HG02884 (cell line): Measurements from ENCODE around the gene SSC5D.
"Not testable (repeated sequence)": the region's sequence is repeated elsewhere in the genome, so short reads cannot be mapped to it uniquely, and the experiment has no call there.

Experiments
- ATAC-seq: cut with Tn5 transposase; IDR thresholded peaks from one replicate; pipeline ENCODE4 v1.9.1; 2021; ENCODE audit warnings: mild to moderate bottlenecking, moderate library complexity; ENCODE audit not compliant: unreplicated experiment

Gene SSC5D

DNA sequence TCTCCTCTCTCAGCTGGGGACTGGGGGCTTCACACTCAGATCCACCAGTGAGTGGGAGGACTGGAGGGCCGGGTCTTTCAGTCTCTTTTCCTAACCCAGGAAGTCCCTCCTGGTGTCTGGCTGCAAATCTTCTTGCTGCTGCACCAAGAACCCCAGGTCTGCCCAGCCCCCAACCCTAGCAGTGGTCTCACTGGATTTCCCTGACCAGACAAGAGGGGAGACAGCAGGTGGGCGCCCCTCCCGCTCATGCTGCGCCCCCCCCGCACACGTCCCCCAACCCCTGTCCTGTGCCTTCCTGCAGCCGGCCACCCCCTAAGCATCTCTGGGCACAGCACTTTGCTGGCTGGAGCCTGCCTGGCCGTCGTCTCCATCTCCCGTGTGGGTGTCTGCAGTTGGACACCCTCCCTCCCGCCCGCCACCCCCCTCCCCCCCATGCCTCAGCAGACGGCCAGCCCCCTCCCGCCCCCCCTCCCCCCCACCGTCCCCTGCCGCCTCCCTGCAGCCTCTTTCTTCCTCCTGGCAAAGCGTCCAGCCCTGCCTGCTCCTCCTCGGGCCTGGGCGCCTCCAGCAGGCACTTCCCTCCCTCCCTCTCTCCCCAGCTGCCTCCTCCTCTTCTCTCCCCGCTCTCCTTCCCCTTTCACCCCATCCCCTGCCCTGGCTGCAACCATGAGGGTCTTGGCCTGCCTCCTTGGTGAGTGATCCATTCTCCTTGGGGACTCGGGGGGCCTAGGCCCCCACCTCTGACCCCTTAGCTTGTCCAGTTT lies at the start of gene SSC5D:
TSS of gene SSC5D (plus strand) at position 513 of the 764 bp plus-strand sequence. CDS start at position 667, 154 bp downstream.
- no peak for ATAC-seq

DNA sequence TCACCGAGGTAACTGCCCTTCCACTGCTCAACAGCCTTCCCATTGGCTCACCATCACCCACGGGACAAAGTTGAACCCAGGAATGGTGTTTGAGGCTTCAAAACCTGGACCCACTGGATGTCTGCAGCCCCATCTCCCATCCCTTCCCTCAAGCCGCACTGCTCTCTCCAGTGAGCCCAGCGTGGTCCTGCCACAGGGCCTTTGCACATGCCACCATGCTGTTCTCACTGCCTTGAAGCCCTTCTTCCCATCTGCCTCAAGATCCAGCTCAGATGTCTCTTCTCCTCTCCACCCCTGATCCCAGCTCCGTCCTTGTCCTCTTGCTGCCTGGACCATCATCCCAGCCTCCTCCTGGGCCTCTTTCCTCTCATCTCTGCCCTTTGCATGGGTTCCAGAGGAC lies 49.2 kb upstream of the SSC5D start:
- ATAC-seq: no peak

DNA sequence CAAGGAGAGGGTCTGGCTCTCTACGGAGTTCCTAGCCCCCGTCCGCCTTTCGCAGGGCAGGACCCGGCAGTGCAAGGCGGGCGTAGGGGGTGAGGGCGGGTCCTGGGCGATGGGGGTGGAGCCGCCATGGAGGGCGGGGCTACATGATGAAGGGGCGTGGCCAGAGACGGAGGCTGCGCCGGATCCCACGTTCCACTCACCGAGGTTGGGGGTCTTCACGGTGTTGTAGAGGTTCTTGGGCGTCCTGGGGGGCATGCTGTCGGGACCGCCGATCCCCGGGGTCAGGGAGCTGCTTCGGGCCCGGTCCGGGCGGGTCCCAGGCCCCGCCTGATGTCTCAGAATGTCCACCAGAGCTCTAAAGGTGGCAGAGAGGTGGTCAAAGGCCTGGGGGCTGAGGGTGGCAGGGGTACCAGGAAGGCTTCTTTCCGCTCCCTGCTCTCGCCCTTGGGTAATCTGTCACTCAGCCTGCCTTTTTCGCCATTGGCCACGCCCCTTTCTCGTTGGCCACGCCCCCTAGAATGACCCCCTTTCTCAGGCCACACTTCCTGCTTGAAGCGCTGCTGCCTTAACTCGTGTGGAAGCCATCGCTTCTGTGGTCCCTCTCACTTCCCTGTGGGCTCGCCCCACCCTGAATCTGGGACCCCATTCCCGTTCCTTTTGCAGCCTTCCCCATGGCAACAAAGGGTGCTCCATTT lies 47.7 kb upstream of the SSC5D start:
- ATAC-seq: no peak

DNA sequence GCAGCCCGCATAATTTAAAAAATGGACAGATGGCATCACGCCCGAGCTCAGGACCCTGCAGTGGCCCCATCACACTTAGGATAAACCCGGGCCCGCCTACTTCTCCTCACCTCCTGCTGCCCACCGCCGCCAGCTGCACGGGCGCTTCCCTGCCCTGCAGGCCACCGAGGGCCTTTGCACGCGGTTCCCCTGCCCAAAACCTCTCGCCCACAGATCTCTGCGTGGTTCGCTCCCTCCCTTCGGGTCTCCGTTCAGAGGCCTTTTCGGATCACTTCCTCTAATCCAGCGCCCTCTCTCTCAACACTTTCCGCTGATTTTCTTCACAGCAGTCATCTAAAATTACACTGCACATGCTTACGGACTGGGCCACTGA lies 46.9 kb upstream of the SSC5D start:
- no peak for ATAC-seq

DNA sequence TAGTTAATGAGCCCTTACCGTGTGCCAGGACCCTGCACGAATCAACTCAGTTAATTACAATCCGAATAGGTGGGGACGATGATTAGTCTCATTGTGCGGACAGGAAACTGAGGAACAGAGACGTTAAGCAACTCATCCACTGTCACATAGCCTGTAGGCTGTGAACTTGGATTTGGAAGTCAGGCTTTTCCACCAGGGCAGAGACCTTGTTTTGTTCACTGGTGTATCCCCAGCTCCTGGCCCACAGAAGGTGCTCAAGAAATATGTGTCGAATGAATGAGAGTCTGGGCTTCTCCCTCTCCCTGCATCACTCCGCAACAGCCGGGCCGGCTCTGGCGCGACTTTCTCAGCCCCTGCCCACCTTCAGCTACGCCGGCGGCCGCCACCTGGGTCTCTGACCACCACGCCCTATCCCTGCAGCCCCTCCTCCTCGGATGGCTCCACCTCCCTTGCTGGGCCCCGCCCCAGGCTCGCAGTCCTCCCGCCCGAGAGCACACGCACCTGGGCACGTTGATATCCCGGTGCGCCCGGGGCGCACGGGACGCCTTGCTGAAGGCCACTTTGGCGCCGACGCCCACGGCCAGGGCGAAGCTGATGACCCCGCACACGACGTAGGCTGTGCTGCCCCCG lies 46.4 kb upstream of the SSC5D start:
- ATAC-seq: no peak

DNA sequence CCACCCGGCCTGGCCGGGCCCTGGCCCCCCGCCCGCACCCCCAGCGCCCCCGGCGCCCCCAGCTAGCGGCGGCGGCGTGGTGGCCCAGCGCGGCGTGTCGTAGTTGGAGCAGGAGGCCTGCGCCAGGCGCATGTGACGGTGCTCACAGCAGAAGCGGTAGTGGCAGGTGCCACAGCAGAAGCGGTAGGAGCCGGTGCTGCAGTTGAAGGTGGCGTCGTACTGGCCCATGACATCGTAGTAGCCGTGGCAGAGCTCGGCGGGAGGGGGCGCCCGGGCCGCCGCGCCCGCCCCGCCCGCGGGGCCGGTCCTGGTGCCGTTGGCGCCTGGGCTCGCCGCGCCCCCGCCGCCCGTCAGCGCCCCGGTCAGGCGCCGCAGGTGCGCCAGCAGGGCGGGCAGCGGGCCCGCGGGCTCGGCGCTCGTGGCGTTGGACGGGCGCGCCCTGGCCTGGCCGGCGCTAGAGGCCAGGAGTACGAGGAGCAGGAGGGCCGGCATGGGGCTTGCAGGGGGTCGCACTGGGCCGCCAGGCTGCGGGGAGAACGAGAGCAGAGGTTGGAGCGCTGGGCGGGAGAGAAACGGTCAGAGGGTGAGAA lies 45.8 kb upstream of the SSC5D start:
- ATAC-seq: no peak

DNA sequence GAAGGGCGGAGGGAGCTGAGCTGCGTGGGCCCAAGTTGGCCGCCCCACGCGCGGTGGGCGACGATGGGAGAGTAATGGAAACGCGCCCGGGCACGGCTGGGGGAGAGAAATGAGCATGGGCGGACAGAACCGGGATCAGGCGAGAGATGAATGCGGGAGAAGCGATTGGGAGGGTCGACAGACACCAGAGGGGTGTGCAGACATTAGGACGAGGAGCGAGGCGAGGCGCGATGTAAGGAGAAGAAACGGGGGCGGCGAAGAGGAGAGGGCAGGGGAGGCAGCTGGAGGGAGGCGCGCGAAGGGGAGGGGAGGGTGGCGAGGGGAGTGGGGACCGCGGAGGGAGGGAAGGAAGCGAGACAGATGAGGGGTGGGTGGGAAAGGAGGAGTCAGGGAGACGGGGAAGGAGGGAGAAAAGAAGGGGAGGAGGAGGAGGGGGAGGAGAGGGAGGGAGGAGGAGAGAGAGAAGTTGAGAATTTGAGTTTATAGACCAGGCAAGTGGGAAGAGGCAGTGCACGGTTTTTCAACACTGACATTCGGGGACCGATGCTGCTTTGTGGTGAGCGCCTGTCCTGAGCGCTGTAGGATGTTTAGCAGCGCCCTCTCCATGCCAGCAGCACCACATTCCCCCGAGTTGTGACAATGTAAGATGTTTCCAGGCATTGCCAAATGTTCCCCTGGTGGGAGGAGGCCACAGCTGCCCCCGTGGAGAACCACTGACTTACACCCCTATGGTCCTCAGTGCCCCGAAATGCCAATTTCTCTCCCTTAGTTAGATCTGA lies 45.0 kb upstream of the SSC5D start, which contains the start of gene SHISA7:
TSS of gene SHISA7 (minus strand) at position 256 of the 779 bp plus-strand sequence. CDS start 437 bp downstream, outside the sequence.
- no peak for ATAC-seq

DNA sequence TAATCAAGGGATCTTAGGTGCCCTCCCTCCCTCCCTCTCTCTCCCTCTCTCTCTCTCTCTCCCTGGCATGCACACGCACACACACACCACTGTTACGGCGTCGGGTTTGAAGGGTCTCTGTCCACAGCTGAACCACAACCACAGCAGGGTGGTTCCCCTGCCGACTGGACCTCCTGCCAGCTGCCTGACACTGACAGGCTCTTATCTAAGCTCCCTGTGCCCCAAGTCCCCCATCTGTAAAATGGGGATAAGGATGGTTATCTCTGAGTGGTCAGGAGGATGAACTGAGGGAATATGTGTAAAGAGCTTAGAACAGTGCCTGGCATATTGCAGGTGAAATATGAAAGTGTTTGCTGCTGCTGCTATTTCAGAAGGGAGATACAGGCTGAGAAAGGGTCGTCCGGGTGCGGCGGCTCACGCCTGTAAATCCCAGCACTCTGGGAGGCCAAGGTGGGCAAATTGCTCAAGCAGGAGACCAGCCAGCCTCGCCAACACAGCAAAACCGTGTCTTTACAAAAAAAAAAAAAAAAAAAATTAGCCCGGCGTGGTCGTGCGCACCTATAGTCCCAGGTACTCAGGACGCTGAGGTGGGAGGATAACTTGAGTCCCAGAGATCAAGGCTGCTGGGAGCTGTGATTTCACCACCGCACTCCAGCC lies 44.3 kb upstream of the SSC5D start:
- no peak for ATAC-seq

DNA sequence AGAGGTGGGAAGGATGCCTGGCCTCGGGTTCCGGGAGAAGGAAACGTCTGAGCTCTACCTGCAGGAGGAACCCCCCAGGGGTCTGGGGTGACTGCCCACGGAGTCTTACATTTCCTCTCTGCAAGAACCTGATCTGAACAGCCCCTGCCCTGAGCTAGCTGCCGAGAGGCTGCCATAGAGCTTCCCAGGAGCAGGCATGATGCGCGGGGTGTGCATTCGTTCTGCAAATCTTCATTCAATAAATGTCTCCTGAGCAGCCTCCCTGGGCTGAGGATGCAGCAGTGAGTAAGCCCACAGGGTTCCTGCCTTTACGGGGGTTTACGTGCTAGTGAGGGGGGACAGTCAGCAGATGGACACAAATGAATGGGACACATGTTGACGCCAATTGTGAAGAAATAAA lies 43.6 kb upstream of the SSC5D start:
- ATAC-seq: no peak

DNA sequence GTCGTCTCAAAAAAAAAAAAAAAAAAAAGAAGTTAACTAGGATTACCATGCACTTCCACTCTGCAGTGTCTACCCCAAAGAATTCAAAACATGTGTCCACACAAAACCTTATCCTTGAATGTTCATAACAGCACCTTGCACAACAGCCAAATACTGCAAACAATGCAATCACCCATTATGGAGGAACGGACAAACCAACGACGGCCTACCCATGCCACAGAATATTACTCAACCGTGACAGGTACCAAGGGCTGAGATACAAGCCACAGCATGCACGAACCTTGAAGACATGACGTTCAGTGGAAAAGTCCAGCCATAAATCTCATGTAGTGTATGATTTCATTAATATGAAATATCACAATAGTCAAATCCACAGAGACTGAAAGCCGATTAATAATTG lies 42.2 kb upstream of the SSC5D start:
- ATAC-seq: no peak

DNA sequence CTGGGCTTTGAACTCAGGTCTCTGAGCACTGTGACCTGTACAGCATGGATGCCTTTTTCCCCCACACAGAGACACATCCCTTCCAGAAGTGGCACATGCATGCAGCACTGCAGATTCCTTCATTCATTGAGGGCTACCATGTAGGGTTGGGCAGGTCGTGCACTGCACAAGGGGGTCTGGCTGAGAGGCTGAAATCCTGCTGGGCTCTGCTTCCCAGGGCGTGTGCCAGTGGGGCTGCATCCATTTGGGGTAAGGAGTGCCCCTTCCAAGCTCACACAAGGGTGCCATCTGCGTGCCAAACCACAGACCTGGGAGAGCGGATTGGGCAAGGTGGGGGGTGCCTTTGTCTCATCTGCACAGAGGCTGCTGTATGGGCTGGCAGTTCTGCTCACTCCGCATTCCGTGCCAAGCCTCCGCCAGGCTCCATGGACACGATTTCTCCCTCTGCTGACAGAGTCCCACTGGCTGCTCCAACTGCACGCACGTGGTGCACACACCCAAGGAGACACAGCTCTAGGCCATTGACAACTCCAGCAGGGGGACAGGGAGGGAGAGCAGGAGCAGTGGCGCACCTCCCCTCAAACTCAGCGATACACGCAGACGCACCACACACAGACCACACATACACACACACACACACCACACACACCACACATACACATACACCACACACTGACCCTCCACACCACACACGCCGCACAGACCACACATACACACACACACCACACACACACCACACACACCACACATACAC lies 40.6 kb upstream of the SSC5D start:
- no peak for ATAC-seq

DNA sequence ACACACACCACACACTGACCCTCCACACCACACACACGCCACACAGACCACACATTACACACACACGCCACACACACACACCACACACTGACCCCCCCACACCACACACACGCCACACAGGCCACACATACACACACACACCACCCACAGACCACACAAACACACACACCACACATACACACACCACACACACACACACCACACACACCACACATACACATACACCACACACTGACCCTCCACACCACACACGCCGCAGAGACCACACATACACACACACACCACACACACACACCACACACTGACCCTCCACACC lies 40.1 kb upstream of the SSC5D start:
- not testable (repeated sequence) for ATAC-seq

DNA sequence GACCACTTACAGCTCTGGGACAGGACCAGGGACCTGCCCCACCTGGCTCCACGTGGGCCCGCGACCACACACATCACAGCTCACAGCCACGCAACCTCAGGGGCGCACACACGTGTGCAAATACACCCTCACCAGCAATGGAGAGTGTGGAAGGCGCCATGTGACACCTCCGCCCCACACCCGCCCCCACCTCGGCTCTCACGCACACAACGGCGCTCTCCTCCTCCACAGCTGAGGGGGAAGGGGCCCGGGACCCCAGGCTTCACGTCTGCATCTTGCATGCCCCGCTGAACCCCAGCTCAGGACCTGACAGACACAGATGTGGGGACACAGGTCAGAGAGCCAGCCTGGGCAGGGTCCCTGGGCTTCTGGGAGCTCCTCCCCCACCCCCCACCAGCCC lies 38.8 kb upstream of the SSC5D start:
- no peak for ATAC-seq

DNA sequence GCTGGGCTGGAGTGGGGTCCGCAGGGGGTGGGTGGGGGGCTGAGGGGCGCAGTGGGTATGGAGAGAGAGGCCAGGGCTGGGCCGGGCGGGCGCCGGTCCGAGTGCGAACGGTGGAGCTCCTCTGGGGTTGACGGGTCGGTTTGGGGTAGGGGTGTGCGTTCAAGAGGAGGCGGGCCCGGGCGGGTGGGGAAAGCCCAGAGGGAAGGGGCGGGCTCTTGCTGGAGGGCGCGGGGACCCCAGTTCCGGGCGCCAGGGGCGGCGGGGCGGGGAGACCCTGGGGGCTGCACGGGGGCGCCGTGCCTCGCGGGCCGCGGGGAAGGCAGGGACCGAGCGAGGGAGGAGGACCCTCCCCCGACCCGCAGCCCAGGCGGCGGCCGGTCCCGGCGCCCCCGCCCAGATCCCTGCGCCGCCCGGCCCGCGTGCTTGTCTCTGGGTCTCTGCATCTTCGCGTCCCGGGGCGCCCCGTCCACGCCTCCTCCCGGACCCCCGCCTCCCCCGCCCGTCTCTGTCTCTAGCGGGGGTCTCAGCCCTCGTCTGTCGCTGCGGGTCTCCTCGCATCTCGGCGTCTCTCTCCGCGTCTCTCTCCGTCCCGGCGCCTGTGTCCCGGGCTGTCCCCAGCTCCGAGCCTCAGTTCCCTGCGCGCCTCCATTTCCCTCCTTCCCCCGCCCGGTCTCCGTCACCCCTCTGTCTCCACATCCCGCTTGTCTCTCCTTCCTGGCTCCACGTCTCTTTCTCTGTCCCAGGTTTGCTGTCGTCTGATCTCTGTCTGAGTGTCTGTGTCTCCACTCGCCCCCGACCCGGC lies 36.9 kb upstream of the SSC5D start:
- ATAC-seq: no peak

DNA sequence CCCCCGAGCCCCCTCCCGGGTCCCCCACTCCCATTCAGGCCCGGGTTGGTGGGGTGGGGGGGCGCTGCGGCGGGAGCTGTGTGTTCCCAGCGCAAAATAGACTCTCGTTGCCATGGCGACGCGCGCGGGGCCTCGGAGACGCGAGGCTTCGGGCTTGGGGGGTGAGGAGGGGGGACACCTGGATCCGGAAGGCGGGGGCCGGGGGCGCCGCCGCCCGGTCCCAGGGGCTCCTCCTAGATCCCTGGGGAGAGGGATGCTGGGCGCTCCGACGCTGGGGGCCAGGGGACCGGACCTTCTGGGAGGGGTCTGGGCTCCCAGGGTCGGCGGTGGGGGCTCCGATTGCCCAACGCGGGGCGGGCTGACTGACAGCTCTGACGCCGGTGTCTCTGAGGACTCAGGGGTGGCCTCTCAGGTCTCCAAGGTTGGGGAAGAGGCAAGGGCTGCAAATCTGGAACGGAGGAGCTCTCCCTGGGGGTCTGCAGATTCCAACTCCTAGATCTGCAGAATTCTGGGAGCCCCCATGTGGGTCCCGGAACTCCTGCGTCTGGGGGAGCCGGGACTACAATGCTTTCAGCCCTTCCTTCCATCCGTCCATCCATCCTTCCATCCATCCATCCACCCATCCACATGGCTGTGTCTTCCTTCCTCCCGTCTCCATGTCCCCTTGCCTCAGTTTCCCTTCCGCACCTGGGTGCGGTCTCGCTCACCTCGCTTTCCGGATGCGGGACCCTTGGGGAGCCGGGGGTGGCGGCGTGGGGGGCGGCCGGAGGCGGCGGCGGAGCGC lies 36.1 kb upstream of the SSC5D start:
- no peak for ATAC-seq

DNA sequence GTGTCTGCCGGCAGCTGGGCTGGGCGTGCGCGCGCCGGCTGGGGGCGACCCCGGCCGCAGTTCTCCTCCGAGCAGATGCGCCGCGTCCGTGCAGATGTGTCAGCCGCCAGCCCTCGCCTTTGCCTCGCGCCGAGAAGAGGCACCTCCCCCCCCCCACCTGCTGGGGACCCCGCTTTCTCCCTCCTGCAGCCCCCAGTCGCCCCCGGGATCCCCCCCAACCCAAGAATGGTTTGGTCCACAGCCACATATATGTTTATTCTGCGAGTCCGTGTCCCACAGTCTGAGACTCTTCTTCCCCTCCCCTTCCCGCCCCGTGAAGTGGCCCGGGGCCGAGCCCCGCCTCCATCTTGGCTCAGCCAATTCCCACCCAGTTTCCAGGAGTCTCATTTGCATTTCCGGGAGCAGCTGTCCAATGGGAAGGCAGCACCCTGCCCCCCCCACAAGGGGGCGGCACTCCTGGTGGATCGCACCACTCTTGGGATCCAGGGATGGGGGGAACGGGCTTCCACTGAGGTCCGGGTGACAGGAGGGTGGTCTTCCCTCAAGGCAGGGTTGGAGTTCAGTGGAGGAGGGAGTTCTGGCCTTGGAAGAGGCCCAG lies 35.4 kb upstream of the SSC5D start:
- no peak for ATAC-seq

DNA sequence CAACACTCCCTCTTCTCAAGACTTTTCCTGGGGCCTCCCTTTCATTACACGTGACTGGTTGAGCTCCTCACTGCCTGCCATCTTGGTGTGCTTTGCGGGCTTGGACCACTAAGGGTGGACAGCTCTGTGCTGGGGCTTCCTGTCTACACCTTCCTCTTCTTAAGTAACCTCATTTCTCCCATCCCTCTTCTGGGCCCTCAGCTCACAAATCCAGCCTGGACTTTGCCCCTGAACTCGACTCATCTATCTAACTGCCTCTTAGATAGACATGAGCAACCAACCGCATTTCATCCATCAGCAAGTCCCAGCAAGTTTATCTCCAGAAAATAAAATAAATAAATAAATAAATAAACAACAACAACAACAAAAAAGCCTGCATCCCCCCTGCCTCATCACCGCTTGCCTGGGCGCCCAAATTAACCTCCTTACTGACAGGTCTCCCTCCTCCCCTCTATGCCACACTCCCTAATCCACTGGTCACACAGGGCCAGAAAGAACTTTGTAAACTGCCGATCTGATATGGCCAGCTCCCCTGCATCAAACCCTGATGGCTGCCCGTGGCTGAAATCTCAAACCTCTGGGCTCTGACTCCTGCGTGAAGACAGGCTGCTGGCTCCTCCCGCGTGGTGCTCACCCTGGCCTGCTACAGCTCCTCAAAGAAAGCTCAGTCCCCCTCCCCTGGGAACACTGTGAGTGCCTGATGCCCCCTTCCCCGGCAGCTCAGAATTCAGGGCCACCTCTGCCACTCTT lies 34.5 kb upstream of the SSC5D start:
- no peak for ATAC-seq
